GM23338 (cell line): ENCODE results near the gene YPEL5. TPM values are rescaled to one million over a fixed set of nuclear protein-coding genes. Genes with fewer than 3 reads are reported as not detected.
A peak's percentile ranks its signal among the peaks of the same experiment; 100 is the strongest.

ENCODE experiments used
- ATAC-seq: fragments of 200-7000 bp; cut with Tn5 transposase; 3 replicates; pipeline ENCODE4 v1.9.1; 2020
- DNase-seq: peaks from one replicate; pipeline ENCODE4 v3.0.0-alpha.2; 2015; ENCODE audit warnings: low spot score
- H2AFZ ChIP-seq: fragments of 200-600 bp; sonication (generic); 2 replicates; pipeline ENCODE4 v1.8.0; 2016; ENCODE audit warnings: antibody characterized with exemption, mild to moderate bottlenecking, moderate library complexity
- H3F3A ChIP-seq: fragments of 200-600 bp; sonication (generic); replicated peaks from 2 replicates; pipeline ENCODE4 v1.8.0; 2017; ENCODE audit warnings: antibody characterized with exemption, mixed run types, low read depth
- H3K27ac ChIP-seq: fragments of 200-600 bp; sonication (generic); 2 replicates; pipeline ENCODE4 v1.6.1; 2016; ENCODE audit warnings: low read depth
- H3K27me3 ChIP-seq: fragments of 200-600 bp; sonication (generic); 2 replicates; pipeline ENCODE4 v1.8.0; 2016; ENCODE audit warnings: mild to moderate bottlenecking, mixed run types, moderate library complexity; ENCODE audit not compliant: insufficient read depth
- H3K36me3 ChIP-seq: fragments of 200-600 bp; sonication (generic); 2 replicates; pipeline ENCODE4 v1.8.0; 2016; ENCODE audit warnings: mild to moderate bottlenecking; ENCODE audit not compliant: insufficient read depth
- H3K4me1 ChIP-seq: fragments of 200-600 bp; sonication (generic); 2 replicates; pipeline ENCODE4 v1.8.0; 2016; ENCODE audit warnings: mild to moderate bottlenecking, moderate library complexity; ENCODE audit not compliant: insufficient read depth
- H3K4me2 ChIP-seq: fragments of 200-600 bp; sonication (generic); 2 replicates; pipeline ENCODE4 v1.7.1; 2017; ENCODE audit warnings: mixed run types
- H3K4me3 ChIP-seq: fragments of 200-600 bp; sonication (generic); 2 replicates; pipeline ENCODE4 v1.6.1; 2016; ENCODE audit warnings: mixed run types
- H3K79me2 ChIP-seq: fragments of 200-600 bp; sonication (generic); replicated peaks from 2 replicates; pipeline ENCODE4 v1.8.0; 2017; ENCODE audit warnings: mild to moderate bottlenecking; ENCODE audit not compliant: insufficient read depth
- H3K9me2 ChIP-seq: fragments of 200-600 bp; sonication (generic); 2 replicates; pipeline ENCODE4 v1.8.0; 2017; ENCODE audit not compliant: insufficient read depth
- H4K20me1 ChIP-seq: fragments of 200-600 bp; sonication (generic); replicated peaks from 2 replicates; pipeline ENCODE4 v1.8.0; 2017; ENCODE audit warnings: mild to moderate bottlenecking; ENCODE audit not compliant: insufficient read depth
- H3K27ac Mint-ChIP-seq: 2 replicates; pipeline ENCODE4 v1.8.0; 2020; ENCODE audit warnings: inconsistent platforms, mild to moderate bottlenecking, moderate library complexity, mixed read lengths
- H3K27me3 Mint-ChIP-seq: 3 replicates; pipeline ENCODE4 v1.8.0; 2022; ENCODE audit warnings: low read depth, mild to moderate bottlenecking, moderate library complexity, mixed read lengths, inconsistent platforms; ENCODE audit not compliant: insufficient read depth, poor library complexity
- H3K36me3 Mint-ChIP-seq: 3 replicates; pipeline ENCODE4 v1.8.0; 2021; ENCODE audit warnings: low read depth, mild to moderate bottlenecking, inconsistent platforms, moderate library complexity, mixed read lengths
- H3K4me1 Mint-ChIP-seq: 3 replicates; pipeline ENCODE4 v1.8.0; 2020; ENCODE audit warnings: mild to moderate bottlenecking, inconsistent platforms, mixed read lengths
- H3K4me3 Mint-ChIP-seq: 3 replicates; pipeline ENCODE4 v1.8.0; 2021; ENCODE audit warnings: moderate library complexity, mild to moderate bottlenecking, inconsistent platforms, mixed read lengths
- H3K9me3 Mint-ChIP-seq: 3 replicates; pipeline ENCODE4 v1.8.0; 2020; ENCODE audit warnings: moderate library complexity, mild to moderate bottlenecking, inconsistent platforms, mixed read lengths
- CTCF ChIP-seq, 2 experiments: fragments of 200-600 bp in 1 of 2; sonication (generic) in 1 of 2; conservative IDR thresholded peaks; 2 replicates each; pipeline versions ENCODE4 v1.5.1 to v1.6.1; 2016 to 2017; ENCODE audit warnings: antibody characterized with exemption in 2 of 2, low read depth in 2 of 2, mild to moderate bottlenecking in 2 of 2, moderate library complexity in 1 of 2
- EZH2 ChIP-seq: fragments of 200-600 bp; sonication (generic); IDR thresholded peaks from one replicate; pipeline ENCODE4 v1.8.0; 2017; ENCODE audit warnings: antibody characterized with exemption, mild to moderate bottlenecking, low read depth; ENCODE audit not compliant: unreplicated experiment
- NANOG ChIP-seq: IDR thresholded peaks from 2 replicates; pipeline ENCODE4 v1.6.1; 2016; ENCODE audit warnings: antibody characterized with exemption, borderline replicate concordance
- POLR2AphosphoS5 ChIP-seq: IDR thresholded peaks from 2 replicates; pipeline ENCODE4 v1.6.1; 2016; ENCODE audit warnings: antibody characterized with exemption, low read depth
- ZNF331 ChIP-seq: fragments of 250-450 bp; sonication (Bioruptor Pico); IDR thresholded peaks from 2 replicates; pipeline ENCODE4 v1.5.0; 2020; ENCODE audit warnings: low read depth, mild to moderate bottlenecking, moderate library complexity
- polyA plus RNA-seq: library from polyadenylated mRNA; unstranded; fragments of >200 nt; fragmentation: Nextera tagmentation; extraction: Ambion mirVana; gene quantifications from 2 replicates; pipeline ENCODE4 v1.2.1, GENCODE V29; 2016
- total RNA-seq: library from RNA; depleted of rRNA; stranded (reverse); fragments of >200 nt; shearing (Covaris generic); gene quantifications from 2 replicates; pipeline ENCODE4 v1.2.3, GENCODE V29; 2014
- TF ChIP-seq, protein P1 (sequence below): fragments of 250-450 bp; sonication (Bioruptor Pico); IDR thresholded peaks from 2 replicates; pipeline ENCODE4 v1.5.0; 2020; ENCODE audit warnings: mild to moderate bottlenecking, moderate library complexity
- TF ChIP-seq, protein P2 (sequence below): IDR thresholded peaks from 2 replicates; pipeline ENCODE4 v1.6.1; 2016; ENCODE audit warnings: antibody characterized with exemption

The YPEL5 gene
- total and polyA plus RNA-seq, 2 experiments from 2014 or later: 24.9 to 31.1 TPM

DNA sequence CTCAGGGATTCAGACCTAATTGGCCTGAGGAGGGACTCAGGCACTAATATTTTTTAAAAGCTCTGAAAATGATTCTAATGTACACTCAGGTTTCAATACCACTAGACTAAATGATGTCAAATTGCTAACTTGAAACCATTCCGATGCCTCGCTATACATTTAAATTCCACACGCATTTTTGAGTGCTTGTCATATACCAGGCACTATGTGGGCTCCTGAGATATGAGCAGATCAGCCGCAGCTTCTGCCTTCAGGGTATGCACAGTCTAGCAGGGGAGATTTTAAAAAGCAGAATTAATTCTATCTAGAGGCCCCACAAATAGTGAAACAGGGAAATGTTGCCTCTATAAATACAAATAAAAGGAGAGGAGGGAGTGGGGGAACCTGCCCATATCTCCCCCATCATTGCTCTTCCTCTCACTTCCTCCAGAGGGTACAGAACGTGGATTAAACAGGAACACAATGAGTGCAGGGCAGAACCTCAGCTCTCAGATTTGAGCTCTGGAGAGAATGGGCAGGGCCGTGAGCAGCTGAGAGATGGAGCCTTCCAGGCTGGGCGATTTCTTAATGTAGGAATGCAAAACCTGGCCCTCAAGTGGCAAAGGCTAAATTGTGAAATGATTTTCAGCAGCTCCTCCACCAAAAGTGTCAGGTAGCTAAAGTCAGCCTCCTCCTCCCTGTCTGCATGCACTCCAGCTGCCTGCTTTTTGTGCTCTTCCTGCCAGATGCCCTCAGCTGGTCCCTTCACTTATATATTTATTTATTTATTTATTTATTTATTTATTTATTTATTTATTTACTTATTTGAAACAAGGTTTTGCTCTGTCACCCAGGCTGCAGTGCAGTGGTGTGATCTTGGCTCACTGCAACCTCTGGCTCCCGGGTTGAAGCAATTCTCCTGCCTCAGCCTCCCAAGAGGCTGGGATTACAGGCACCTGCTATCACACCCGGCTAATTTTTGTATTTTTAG is 59.9 kb downstream of the YPEL5 start (continued):
- TF ChIP-seq, protein P1, sequence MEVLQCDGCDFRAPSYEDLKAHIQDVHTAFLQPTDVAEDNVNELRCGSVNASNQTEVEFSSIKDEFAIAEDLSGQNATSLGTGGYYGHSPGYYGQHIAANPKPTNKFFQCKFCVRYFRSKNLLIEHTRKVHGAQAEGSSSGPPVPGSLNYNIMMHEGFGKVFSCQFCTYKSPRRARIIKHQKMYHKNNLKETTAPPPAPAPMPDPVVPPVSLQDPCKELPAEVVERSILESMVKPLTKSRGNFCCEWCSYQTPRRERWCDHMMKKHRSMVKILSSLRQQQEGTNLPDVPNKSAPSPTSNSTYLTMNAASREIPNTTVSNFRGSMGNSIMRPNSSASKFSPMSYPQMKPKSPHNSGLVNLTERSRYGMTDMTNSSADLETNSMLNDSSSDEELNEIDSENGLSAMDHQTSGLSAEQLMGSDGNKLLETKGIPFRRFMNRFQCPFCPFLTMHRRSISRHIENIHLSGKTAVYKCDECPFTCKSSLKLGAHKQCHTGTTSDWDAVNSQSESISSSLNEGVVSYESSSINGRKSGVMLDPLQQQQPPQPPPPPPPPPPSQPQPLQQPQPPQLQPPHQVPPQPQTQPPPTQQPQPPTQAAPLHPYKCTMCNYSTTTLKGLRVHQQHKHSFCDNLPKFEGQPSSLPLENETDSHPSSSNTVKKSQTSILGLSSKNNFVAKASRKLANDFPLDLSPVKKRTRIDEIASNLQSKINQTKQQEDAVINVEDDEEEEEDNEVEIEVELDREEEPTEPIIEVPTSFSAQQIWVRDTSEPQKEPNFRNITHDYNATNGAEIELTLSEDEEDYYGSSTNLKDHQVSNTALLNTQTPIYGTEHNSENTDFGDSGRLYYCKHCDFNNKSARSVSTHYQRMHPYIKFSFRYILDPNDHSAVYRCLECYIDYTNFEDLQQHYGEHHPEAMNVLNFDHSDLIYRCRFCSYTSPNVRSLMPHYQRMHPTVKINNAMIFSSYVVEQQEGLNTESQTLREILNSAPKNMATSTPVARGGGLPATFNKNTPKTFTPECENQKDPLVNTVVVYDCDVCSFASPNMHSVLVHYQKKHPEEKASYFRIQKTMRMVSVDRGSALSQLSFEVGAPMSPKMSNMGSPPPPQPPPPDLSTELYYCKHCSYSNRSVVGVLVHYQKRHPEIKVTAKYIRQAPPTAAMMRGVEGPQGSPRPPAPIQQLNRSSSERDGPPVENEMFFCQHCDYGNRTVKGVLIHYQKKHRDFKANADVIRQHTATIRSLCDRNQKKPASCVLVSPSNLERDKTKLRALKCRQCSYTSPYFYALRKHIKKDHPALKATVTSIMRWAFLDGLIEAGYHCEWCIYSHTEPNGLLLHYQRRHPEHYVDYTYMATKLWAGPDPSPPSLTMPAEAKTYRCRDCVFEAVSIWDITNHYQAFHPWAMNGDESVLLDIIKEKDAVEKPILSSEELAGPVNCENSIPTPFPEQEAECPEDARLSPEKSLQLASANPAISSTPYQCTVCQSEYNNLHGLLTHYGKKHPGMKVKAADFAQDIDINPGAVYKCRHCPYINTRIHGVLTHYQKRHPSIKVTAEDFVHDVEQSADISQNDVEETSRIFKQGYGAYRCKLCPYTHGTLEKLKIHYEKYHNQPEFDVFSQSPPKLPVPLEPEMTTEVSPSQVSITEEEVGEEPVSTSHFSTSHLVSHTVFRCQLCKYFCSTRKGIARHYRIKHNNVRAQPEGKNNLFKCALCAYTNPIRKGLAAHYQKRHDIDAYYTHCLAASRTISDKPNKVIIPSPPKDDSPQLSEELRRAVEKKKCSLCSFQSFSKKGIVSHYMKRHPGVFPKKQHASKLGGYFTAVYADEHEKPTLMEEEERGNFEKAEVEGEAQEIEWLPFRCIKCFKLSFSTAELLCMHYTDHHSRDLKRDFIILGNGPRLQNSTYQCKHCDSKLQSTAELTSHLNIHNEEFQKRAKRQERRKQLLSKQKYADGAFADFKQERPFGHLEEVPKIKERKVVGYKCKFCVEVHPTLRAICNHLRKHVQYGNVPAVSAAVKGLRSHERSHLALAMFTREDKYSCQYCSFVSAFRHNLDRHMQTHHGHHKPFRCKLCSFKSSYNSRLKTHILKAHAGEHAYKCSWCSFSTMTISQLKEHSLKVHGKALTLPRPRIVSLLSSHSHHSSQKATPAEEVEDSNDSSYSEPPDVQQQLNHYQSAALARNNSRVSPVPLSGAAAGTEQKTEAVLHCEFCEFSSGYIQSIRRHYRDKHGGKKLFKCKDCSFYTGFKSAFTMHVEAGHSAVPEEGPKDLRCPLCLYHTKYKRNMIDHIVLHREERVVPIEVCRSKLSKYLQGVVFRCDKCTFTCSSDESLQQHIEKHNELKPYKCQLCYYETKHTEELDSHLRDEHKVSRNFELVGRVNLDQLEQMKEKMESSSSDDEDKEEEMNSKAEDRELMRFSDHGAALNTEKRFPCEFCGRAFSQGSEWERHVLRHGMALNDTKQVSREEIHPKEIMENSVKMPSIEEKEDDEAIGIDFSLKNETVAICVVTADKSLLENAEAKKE (CRISPR knock-in tag): no peak
- TF ChIP-seq ZNF331 (CRISPR knock-in tag) (no peak), CTCF (conservative IDR thresholded peaks at IDR 0.05; ENCODE audit: low read depth in 2 of 2) (no peak), EZH2 (no peak)

DNA sequence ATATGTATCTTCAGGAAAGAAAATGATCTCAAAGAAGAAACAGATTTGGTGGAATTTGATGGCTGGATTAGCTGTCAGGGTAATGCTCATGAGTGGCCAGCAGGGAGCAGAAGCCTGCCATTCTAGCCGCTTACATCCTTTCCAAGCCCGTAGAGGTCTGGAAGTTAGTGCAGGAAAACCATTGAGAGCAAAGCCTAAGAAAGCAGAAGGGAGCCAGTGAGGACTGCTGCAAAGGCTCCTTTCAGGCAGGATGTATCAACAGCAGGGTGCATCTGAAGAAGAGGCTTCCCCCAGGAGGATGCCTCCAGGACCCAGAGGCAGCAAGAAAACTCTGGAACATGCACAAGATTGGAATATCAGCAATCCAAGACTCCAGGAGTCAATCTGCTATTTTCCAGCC is 61.6 kb downstream of the YPEL5 start:
- Histone ChIP-seq H3F3A (no peaks in the 10 kb centered on the region), H3K4me2 (no peak overlapping the region), H3K9me2 (0 out of 2 replicates have a peak, but pooled peaks cover under 1% of the 10 kb centered on the region), H4K20me1 (no peaks in the 10 kb centered on the region), H3K4me1 (no peaks in the 10 kb centered on the region), H3K27ac (no peak overlapping the region), H3K27me3 (no peaks in the 10 kb centered on the region), H3K79me2 (no peaks in the 10 kb centered on the region), H3K4me3 (no peak overlapping the region), H3K36me3 (no peaks in the 10 kb centered on the region), H2AFZ (no peak overlapping the region)
- Mint-ChIP-seq H3K4me1 (peaks cover 5% of the 10 kb centered on the region; the same call in 2 of the 3 replicates), H3K27ac (no peak overlapping the region), H3K36me3 (no peaks in the 10 kb centered on the region), H3K27me3 (no peaks in the 10 kb centered on the region), H3K4me3 (no peak overlapping the region), H3K9me3 (no peaks in the 10 kb centered on the region)
- peak; percentile 99 for ATAC-seq
- TF ChIP-seq CTCF (conservative IDR thresholded peaks at IDR 0.05; ENCODE audit: low read depth in 2 of 2) (peak; percentile 91 to 93), POLR2AphosphoS5 (no peak), NANOG (no peak)
- TF ChIP-seq, protein P2, sequence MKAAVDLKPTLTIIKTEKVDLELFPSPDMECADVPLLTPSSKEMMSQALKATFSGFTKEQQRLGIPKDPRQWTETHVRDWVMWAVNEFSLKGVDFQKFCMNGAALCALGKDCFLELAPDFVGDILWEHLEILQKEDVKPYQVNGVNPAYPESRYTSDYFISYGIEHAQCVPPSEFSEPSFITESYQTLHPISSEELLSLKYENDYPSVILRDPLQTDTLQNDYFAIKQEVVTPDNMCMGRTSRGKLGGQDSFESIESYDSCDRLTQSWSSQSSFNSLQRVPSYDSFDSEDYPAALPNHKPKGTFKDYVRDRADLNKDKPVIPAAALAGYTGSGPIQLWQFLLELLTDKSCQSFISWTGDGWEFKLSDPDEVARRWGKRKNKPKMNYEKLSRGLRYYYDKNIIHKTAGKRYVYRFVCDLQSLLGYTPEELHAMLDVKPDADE: peak; percentile 69; the same call in 1 of the 2 replicates
- DNase-seq: peak; percentile 92
